Breast epithelium (tissue), 3 donors: ENCODE data around the gene MAPRE2.

Experiments
- CTCF ChIP-seq, 3 donors: fragments of 450-650 bp; IDR thresholded peaks; one replicate each; pipeline ENCODE4 v1.5.1; 2016 to 2017; ENCODE audit warnings: antibody characterized with exemption in 3 of 3, mild to moderate bottlenecking in 3 of 3, moderate library complexity in 3 of 3
- POLR2A ChIP-seq: fragments of 450-650 bp; IDR thresholded peaks from one replicate; pipeline ENCODE4 v1.6.1; 2016; ENCODE audit warnings: antibody characterized with exemption, mild to moderate bottlenecking, moderate library complexity
- POLR2AphosphoS5 ChIP-seq, 3 donors: sonication (generic); formaldehyde crosslinking; IDR thresholded peaks; one replicate each; pipeline ENCODE4 v1.6.1; 2017; ENCODE audit warnings: antibody characterized with exemption in 3 of 3

- TF ChIP-seq POLR2A (no peak), CTCF (IDR thresholded peaks at IDR 0.05) (no peak), POLR2AphosphoS5 (IDR thresholded peaks at IDR 0.05) (no peak)
Observed at GRCh38 chr18:35122586-35123224, 81.5 kb downstream of the MAPRE2 start.
